Inferior parietal cortex (tissue), 1 donor: ENCODE results near the gene C2CD2.
"Not testable (repeated sequence)": the region's sequence is repeated elsewhere in the genome, so short reads cannot be mapped to it uniquely, and the experiment has no call there.

ENCODE experiments used
- DNase-seq: peaks from one replicate; pipeline ENCODE4 v3.0.0-alpha.2; 2016; ENCODE audit errors: extremely low spot score

The C2CD2 gene

DNA sequence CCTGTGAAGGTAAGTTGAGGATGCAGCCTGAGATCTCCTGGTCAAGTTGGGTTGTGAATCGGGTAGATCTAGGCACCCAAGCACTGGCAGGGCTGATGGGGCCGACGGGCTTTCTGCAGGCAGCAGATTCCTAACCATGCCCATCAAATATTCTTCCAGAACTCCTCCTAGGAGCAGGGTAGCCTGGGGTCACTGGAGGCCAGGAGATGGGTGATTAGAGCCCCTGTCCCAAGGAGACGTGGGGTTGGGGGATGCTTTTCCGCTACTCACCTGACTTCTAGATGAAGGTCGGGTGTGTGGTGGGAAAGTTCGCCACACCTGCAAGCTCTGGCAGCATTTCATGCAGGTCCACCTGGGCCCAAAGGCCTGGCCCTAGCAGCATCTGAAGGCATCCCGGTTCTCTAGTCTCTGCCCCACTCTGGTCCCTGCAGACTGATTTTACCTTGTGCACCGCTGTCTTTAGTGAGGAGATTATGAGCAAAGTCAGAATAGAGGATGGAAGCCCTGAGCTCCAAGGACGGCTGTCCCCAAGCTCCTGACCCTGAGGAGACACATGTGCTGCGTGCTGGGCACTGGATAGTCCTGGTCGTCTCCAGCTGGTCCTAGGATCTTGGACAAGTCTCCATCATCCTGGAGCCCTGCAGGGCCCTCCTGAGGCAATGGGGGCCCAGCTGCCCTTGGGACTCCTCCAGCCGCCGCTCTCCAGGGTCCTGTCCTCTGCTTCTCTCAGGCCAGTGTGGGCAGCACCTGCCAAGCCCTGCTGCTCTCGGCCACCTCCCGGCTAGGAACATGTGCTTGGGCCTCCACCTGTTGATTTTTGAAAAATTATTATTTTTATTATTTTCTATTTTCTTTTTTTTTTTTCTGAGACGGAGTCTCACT lies 21.8 kb upstream of the C2CD2 start:
- DNase-seq: no peak

GRCh38 chr21:41974752-41975053 lies 20.9 kb upstream of the C2CD2 start:
- no peak for DNase-seq

DNA sequence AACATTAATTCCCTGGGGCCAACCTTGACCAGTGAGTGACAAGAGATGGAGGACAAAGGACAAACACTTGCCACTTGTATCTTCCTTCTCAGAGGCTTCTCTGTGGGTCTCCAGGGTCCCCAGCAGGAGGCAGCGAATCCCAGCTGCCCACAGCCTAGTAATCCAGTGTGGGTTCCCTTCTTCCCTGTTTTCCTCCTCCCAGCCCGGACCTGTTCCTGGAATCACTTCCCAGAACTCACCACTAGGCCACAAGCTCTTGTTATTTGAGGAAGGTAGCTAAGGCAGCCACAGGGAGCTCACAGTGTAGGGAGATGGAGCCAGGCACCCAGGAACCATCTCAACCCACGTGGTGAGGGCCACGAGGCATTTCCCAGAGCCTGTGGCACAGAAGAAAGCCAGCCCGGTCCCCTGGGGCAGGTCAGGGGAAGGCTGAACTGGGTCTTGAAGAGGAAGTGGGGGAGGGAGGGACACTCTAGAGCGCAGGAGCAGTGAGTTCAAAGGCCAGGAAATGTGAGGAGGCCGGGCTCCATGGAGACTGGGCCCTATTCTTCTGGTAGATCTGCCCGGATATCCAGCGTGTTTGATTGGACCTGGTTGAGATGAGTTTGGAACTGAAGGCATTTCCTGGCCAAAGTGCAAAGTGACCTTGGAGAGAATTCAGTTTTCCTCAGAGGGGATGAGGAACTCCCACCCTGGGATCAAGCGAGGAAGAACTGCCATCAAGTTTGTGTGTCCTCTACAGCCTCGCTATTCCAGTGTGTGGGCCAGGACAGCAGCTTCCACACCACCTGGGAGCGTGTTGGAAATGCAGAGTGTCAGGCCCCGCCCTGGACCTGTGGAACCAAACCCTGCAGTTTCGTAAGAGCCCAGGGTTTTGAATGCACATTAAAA lies 20.3 kb upstream of the C2CD2 start:
- no peak for DNase-seq

- DNase-seq: no peak
Measured at GRCh38 chr21:41973427-41973831, 19.6 kb upstream of the C2CD2 start.

DNA sequence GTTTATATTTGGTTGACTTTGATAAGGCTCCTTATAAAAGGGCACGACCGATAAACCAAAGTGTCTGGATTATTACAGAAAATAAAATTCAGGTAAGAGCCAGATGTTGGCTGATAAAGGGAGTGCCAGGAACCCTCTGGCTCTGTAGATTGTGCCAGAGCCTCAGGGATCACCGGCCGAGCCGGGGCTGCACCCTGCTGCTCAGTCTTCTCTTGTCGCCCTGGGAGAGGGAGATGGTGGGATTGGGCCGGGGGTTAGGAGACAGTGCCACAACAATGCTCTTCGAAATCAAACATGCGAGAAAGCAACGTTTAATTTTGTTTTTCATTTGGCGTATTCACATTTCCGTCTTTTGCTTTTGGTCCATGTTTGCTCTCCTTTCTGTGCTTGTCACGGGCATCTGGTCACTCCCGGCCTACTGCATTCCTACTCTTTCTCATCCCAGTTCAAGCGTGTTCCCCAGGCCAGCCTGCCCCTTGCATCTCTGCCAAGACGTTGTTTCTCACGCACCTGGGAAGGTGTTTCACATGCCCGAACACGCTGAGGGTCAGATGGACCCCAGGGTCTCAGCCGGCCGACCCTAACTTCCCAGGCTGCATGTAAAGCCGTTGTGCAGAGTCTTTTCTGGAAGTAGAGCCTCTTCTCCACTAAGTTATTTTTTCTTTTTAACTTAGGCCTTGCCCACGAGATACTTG lies 18.8 kb upstream of the C2CD2 start:
- no peak for DNase-seq

- DNase-seq: no peak
Measured at GRCh38 chr21:41971891-41972290, 18.1 kb upstream of the C2CD2 start.

GRCh38 chr21:41970751-41971653 lies 17.2 kb upstream of the C2CD2 start:
- no peak for DNase-seq

DNA sequence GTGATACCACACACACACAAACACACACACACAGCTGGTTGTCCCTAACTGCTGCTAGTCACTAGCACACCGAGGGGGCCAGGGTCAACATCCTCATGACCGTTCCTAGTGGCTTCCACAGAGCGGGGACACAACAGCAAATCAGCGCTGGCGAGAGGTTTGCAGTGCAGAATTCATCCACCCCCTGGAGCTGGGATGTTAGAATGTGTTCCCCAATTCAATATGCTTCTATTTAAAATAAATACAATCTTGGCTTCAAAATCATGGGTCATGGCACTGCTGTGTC lies 16.2 kb upstream of the C2CD2 start:
- DNase-seq: no peak

- DNase-seq: no peak
Measured at GRCh38 chr21:41967708-41968107, 13.9 kb upstream of the C2CD2 start.

GRCh38 chr21:41966872-41967621 lies 13.2 kb upstream of the C2CD2 start:
- no peak for DNase-seq

DNA sequence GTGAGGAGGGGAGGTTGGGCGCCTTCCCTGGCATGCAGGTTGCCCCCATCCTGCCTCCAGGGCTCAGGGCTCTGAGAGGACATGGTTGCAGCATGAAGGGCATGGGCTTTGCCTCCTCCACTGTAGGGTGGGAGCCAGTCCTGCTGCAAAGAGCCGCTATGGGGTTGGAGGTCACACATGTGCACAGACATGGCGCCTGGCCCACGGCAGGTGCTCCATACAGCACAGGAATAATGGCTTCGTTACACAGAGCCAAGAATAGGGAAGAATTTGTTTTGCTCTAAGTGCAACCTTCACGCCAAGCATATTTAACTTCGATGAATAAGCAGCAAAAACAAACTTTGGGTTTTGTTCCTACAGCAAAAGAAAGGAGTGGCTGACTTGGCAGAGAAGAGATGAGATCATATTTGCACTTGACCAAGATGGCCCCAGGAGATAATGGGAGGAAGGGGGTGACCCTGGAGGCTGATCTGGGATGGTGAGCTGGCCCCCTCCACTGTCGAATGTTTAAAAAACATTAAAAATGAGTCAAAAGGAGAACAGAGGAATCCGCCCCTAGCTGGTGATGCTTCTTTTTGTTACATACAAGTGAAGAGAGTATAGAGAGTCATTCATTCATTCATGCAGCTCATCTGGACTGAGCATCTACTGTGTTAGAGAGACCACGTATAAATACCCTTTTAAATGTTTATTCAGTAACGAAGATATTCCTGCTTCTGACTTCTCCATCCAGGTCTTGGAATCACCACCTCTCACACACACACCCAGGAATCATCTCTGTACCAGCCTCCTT lies 12.4 kb upstream of the C2CD2 start:
- DNase-seq: no peak

- DNase-seq: no peak
Measured at GRCh38 chr21:41965461-41966013, 11.7 kb upstream of the C2CD2 start.

DNA sequence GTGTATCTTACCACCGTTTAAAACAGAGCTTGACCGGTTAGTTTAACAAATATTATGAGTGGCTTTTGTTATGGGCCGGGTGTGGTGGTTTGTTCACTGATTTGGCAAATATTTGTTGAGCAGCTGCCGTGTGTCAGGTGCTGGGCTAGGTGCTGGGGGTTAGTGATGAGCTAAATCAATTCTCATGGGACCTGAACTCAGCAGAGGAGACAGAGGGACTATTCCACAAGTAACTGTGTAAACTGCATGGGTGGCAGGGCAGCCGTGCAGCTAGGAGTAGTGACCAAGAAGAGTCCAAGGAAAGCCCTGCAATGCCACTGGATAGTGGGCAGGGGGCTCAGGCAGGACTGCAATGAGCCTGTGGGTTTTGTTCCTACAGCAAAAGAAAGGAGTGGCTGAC lies 11.2 kb upstream of the C2CD2 start:
- DNase-seq: no peak

GRCh38 chr21:41964171-41964570 lies 10.4 kb upstream of the C2CD2 start:
- no peak for DNase-seq

DNA sequence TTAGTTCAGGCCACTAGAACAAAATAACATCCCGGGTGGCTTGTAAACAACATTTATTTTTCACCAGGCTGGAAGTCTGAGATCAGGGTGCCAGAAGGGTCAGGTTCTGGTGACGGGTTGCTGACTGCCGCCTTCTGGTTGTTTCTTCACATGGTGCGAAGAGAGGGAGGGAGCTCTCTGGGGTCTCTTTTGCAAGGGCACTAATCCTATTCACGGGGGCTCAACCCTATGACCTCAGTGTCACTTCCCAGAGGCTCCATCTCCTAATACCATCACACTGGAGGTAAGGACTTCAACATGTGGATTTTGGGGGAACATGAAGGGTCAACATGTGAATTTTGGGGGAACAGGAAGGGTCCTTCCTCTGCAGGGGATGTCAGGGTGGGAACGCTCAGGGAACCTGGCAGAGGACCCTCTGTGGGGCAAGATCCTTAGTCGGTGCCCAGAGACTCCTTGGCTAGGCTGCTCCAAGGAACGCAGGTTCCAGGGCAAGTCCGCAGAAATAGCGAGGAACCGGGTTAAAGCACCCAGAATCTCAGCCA lies 8.7 kb upstream of the C2CD2 start:
- no peak for DNase-seq

GRCh38 chr21:41961753-41962152 lies 7.9 kb upstream of the C2CD2 start:
- DNase-seq: no peak

GRCh38 chr21:41961282-41961701 lies 7.5 kb upstream of the C2CD2 start:
- no peak for DNase-seq

- DNase-seq: no peak
Measured at GRCh38 chr21:41960386-41960785, 6.6 kb upstream of the C2CD2 start.

- DNase-seq: not testable (repeated sequence)
Measured at GRCh38 chr21:41959697-41960096, 5.9 kb upstream of the C2CD2 start.
